ENCODE measurements around the gene TNFSF10. TPM values are rescaled to one million over a fixed set of nuclear protein-coding genes. Genes with fewer than 3 reads are reported as not detected.
"Not testable (repeated sequence)": the region's sequence is repeated elsewhere in the genome, so short reads cannot be mapped to it uniquely, and the experiment has no call there.

TNFSF10 gene
- total RNA-seq, 2 experiments from 2014 or later, result 151 to 159 TPM

- peak overlapping the region; percentile 37 for H3K4me3 Mint-ChIP-seq
- POLR2A ChIA-PET, result not testable (repeated sequence)
- peak overlapping the region; percentile 84 for H3K27ac Mint-ChIP-seq
These were observed 33.0 kb downstream of the TNFSF10 start for GRCh38 chr3:172490198-172490669.

DNA sequence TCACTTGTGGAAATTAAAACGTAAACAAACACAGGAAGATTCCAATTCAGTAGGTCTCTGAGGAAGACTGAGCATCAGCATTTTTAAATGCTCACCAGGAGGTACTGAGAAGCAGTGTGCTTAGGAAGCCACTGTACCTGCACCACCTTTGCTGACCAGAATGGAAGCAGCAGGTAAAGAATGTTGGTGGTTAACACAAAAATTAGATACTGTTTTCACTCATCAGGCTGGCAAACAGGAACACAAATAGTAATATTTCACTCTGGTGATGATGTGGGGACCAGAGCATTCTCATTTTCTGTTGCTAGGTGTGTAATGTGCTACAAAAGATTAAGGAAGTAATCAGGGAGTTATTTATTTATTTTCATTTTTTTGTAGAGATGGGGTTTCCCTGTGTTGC lies 45.1 kb downstream of the TNFSF10 start:
- peaks cover 3% of the 10 kb centered on the region for H3K27me3 Mint-ChIP-seq
- H3K27ac Mint-ChIP-seq, result no peak overlapping the region
- peaks cover 5% of the 10 kb centered on the region for H3K9me3 Mint-ChIP-seq
- POLR2A ChIA-PET, result no interaction called here
- H3K36me3 Mint-ChIP-seq, result no peaks in the 10 kb centered on the region
- ATAC-seq (ENCODE audit: low read depth), result no peak
- peaks cover 20% of the 10 kb centered on the region for H3K4me1 Mint-ChIP-seq
- no peak for DNase-seq
- no peak overlapping the region for H3K4me3 Mint-ChIP-seq

More at GRCh38 chr3:172490198-172490669, 33.0 kb downstream of the TNFSF10 start:
- ATAC-seq (ENCODE audit: low read depth), result peak; percentile 72
- Mint-ChIP-seq H3K9me3 (peaks cover 20% of the 10 kb centered on the region), H3K36me3 (peaks cover 41% of the 10 kb centered on the region), H3K4me1 (peaks cover 15% of the 10 kb centered on the region)
- not testable (repeated sequence) for H3K27me3 Mint-ChIP-seq
- peak; percentile 75 for DNase-seq

- DNase-seq (no peak), ATAC-seq (ENCODE audit: low read depth) (no peak)
- Mint-ChIP-seq H3K27ac (peak overlapping the region; percentile 34), H3K4me1 (peaks cover 18% of the 10 kb centered on the region), H3K4me3 (peak overlapping the region; percentile 90), H3K9me3 (peaks cover 5% of the 10 kb centered on the region), H3K36me3 (peaks cover 1% of the 10 kb centered on the region), H3K27me3 (peaks cover 9% of the 10 kb centered on the region)
- POLR2A ChIA-PET, result no interaction called here
These were observed 46.9 kb downstream of the TNFSF10 start for GRCh38 chr3:172476347-172476746.

DNA sequence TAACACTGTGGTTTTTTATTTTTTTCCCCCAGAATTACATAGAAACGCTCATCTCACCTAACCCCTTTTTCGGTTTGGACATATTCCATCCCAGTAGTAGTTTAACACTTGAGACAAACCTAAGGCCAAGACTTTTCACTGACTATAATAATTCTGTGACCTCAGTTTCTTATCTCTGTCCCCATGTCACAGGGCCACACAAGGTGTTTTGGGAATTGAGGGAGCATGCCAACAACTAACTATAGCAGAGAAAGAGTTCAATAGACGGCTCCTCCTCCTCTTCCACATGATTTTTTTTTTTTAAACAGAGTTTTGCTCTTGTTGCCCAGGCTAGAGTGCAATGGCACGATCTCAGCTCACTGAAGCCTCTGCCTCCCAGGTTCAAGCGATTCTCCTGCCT lies 47.5 kb downstream of the TNFSF10 start:
- Mint-ChIP-seq H3K27ac (no peak overlapping the region), H3K4me1 (peaks cover 16% of the 10 kb centered on the region), H3K4me3 (no peak overlapping the region), H3K36me3 (peaks cover 3% of the 10 kb centered on the region), H3K27me3 (peaks cover 14% of the 10 kb centered on the region), H3K9me3 (peaks cover 7% of the 10 kb centered on the region)
- no peak for DNase-seq
- no peak for ATAC-seq (ENCODE audit: low read depth)
- POLR2A ChIA-PET, result no interaction called here

DNA sequence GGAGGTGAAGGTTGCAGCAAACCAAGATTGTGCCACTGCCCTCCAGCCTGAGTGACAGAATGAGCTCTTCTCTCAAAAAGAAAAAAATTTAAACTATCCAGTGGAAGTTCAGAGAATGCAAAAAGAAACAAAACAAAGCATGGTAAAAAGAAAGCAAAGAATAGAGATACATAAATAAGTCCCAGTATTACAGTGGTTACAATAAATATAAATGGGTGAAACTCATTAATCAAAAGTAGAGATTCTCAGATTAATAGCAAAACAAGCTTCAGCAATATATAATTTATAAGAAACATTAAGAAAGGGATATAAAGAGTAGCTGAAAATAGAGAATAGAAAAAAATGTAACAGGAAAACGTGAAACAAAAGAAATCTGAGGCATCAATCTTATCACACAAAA lies 51.3 kb downstream of the TNFSF10 start:
- POLR2A ChIA-PET, result no interaction called here
- Mint-ChIP-seq H3K9me3 (peaks cover 5% of the 10 kb centered on the region), H3K36me3 (peaks cover 3% of the 10 kb centered on the region), H3K4me3 (no peak overlapping the region), H3K27me3 (peaks cover 32% of the 10 kb centered on the region), H3K27ac (no peak overlapping the region), H3K4me1 (peaks cover 3% of the 10 kb centered on the region)
- no peak for DNase-seq
- no peak for ATAC-seq (ENCODE audit: low read depth)

DNA sequence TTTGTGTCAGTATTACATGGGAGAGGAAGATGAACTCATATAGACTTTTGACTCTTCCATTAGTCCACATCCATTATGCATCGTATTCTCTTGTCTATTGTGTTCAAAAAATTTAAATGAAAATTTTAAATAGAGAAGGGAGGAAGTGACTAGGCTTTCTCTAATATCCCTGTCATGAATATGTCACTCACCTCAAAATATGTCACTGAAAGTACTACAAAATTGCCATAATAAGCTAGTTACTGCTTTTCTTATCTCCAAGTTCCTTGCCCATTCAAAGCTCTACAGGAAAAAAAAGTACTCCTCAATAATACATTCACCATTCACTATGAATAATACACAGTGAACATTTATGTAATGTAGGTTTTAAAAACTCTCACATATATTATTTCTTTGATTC lies 52.6 kb downstream of the TNFSF10 start:
- POLR2A ChIA-PET, result no interaction called here
- H3K27me3 Mint-ChIP-seq, result peaks cover 33% of the 10 kb centered on the region
- peaks cover 3% of the 10 kb centered on the region for H3K36me3 Mint-ChIP-seq
- no peak for DNase-seq
- peaks cover 7% of the 10 kb centered on the region for H3K9me3 Mint-ChIP-seq
- no peaks in the 10 kb centered on the region for H3K4me1 Mint-ChIP-seq
- no peak overlapping the region for H3K27ac Mint-ChIP-seq
- no peak overlapping the region for H3K4me3 Mint-ChIP-seq
- no peak for ATAC-seq (ENCODE audit: low read depth)

- Mint-ChIP-seq H3K36me3 (peaks cover 3% of the 10 kb centered on the region), H3K4me1 (no peaks in the 10 kb centered on the region), H3K27ac (no peak overlapping the region), H3K9me3 (peaks cover 11% of the 10 kb centered on the region), H3K4me3 (no peak overlapping the region), H3K27me3 (peaks cover 35% of the 10 kb centered on the region)
- ATAC-seq (ENCODE audit: low read depth) (no peak), DNase-seq (no peak)
- POLR2A ChIA-PET, result no interaction called here
These were observed 55.9 kb downstream of the TNFSF10 start for GRCh38 chr3:172467170-172467824.

GRCh38 chr3:172466553-172467130 lies 56.6 kb downstream of the TNFSF10 start:
- peaks cover 29% of the 10 kb centered on the region for H3K27me3 Mint-ChIP-seq
- H3K9me3 Mint-ChIP-seq, result peaks cover 8% of the 10 kb centered on the region
- no peak for ATAC-seq (ENCODE audit: low read depth)
- H3K4me3 Mint-ChIP-seq, result no peak overlapping the region
- POLR2A ChIA-PET, result no interaction called here
- no peak overlapping the region for H3K27ac Mint-ChIP-seq
- peaks cover 2% of the 10 kb centered on the region for H3K36me3 Mint-ChIP-seq
- DNase-seq, result no peak
- peaks cover 3% of the 10 kb centered on the region for H3K4me1 Mint-ChIP-seq

DNA sequence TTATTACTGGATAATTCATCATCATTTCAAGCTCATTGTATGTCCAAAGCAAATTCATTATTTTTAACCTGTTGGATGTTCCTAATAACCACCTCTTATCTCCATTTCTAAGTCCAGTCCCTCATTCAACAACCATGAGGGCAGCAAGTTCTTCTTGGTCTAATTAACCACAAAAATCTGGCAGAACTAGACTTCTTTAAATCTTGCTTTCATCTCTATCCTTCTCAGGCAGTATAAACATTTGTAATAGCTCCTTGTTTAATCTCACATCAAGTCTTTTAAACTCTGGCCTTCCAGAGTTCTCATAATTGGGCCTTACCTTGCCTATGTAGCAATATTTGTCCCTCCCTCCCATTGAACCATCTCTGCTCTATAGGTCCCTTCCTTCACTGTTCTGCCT lies 57.9 kb downstream of the TNFSF10 start:
- DNase-seq (no peak), ATAC-seq (ENCODE audit: low read depth) (no peak)
- peaks cover 6% of the 10 kb centered on the region for H3K9me3 Mint-ChIP-seq
- no peaks in the 10 kb centered on the region for H3K36me3 Mint-ChIP-seq
- H3K4me1 Mint-ChIP-seq, result peaks cover 4% of the 10 kb centered on the region
- H3K27ac Mint-ChIP-seq, result no peak overlapping the region
- H3K27me3 Mint-ChIP-seq, result peaks cover 22% of the 10 kb centered on the region
- POLR2A ChIA-PET, result interaction anchor here (0.6 kb wide), 1 partner anchor 225 kb away, joined by 3 read pairs; no protein-coding TSS in a partner anchor
- H3K4me3 Mint-ChIP-seq, result no peak overlapping the region

- H3K27ac Mint-ChIP-seq, result no peak overlapping the region
- H3K4me1 Mint-ChIP-seq, result peaks cover 4% of the 10 kb centered on the region
- peaks cover 20% of the 10 kb centered on the region for H3K27me3 Mint-ChIP-seq
- no peak for ATAC-seq (ENCODE audit: low read depth)
- H3K4me3 Mint-ChIP-seq, result no peak overlapping the region
- no peak for DNase-seq
- no peaks in the 10 kb centered on the region for H3K36me3 Mint-ChIP-seq
- peaks cover 6% of the 10 kb centered on the region for H3K9me3 Mint-ChIP-seq
- POLR2A ChIA-PET, result no interaction called here
These were observed 58.9 kb downstream of the TNFSF10 start for GRCh38 chr3:172464306-172464705.

- Mint-ChIP-seq H3K4me3 (no peak overlapping the region), H3K9me3 (peaks cover 5% of the 10 kb centered on the region), H3K27me3 (peaks cover 5% of the 10 kb centered on the region), H3K36me3 (no peaks in the 10 kb centered on the region), H3K27ac (no peak overlapping the region), H3K4me1 (peaks cover 4% of the 10 kb centered on the region)
- DNase-seq, result no peak
- no peak for ATAC-seq (ENCODE audit: low read depth)
- POLR2A ChIA-PET, result interaction anchor here (0.9 kb wide), 1 partner anchor 68 kb away, joined by 3 read pairs; no protein-coding TSS in a partner anchor
These were observed 61.6 kb downstream of the TNFSF10 start for GRCh38 chr3:172461530-172462138.

GRCh38 chr3:172456404-172456803 lies 66.8 kb downstream of the TNFSF10 start:
- no peak overlapping the region for H3K4me3 Mint-ChIP-seq
- H3K4me1 Mint-ChIP-seq, result no peaks in the 10 kb centered on the region
- H3K36me3 Mint-ChIP-seq, result no peaks in the 10 kb centered on the region
- POLR2A ChIA-PET, result no interaction called here
- no peak for ATAC-seq (ENCODE audit: low read depth)
- H3K27ac Mint-ChIP-seq, result no peak overlapping the region
- DNase-seq, result no peak
- H3K27me3 Mint-ChIP-seq, result peaks cover 32% of the 10 kb centered on the region
- H3K9me3 Mint-ChIP-seq, result no peaks in the 10 kb centered on the region
